H9 (cell line): ENCODE data around the gene PAIP1. TPM values are rescaled to one million over a fixed set of nuclear protein-coding genes. Genes with fewer than 3 reads are reported as not detected.

ENCODE experiments used
- DNase-seq: peaks from one replicate; pipeline ENCODE4 v3.0.0-alpha.2; 2017
- H2AFZ ChIP-seq: one replicate; pipeline ENCODE4 v1.6.1; 2013; ENCODE audit warnings: mild to moderate bottlenecking, low read length, control low read depth, moderate library complexity
- H2AK5ac ChIP-seq: 2 replicates; pipeline ENCODE4 v1.6.1; 2013; ENCODE audit warnings: low read length, control low read depth, mixed read lengths; ENCODE audit not compliant: insufficient read length
- H2BK120ac ChIP-seq: one replicate; pipeline ENCODE4 v1.6.1; 2013; ENCODE audit warnings: low read depth, mild to moderate bottlenecking, low read length, control low read depth, inconsistent platforms; ENCODE audit not compliant: poor library complexity, severe bottlenecking
- H2BK12ac ChIP-seq: 2 replicates; pipeline ENCODE4 v1.6.1; 2013; ENCODE audit warnings: low read length, control low read depth, mixed read lengths, low read depth; ENCODE audit not compliant: insufficient read length
- H2BK15ac ChIP-seq: 2 replicates; pipeline ENCODE4 v1.6.1; 2013; ENCODE audit warnings: low read depth, low read length, control low read depth
- H2BK20ac ChIP-seq: one replicate; pipeline ENCODE4 v1.6.1; 2013; ENCODE audit warnings: low read depth, mild to moderate bottlenecking, low read length, control low read depth, inconsistent platforms; ENCODE audit not compliant: poor library complexity, severe bottlenecking
- H2BK5ac ChIP-seq: 2 replicates; pipeline ENCODE4 v1.6.1; 2013; ENCODE audit warnings: low read length, control low read depth, mixed read lengths; ENCODE audit not compliant: insufficient read length
- H3K14ac ChIP-seq: 2 replicates; pipeline ENCODE4 v1.6.1; 2013; ENCODE audit warnings: low read length, control low read depth; ENCODE audit not compliant: insufficient read depth
- H3K18ac ChIP-seq: 2 replicates; pipeline ENCODE4 v1.6.1; 2013; ENCODE audit warnings: low read depth, mild to moderate bottlenecking, mixed read lengths, low read length, control low read depth; ENCODE audit not compliant: insufficient read length
- H3K23ac ChIP-seq: 2 replicates; pipeline ENCODE4 v1.6.1; 2013; ENCODE audit warnings: low read length, control low read depth, mixed read lengths, low read depth; ENCODE audit not compliant: insufficient read length
- H3K23me2 ChIP-seq: 2 replicates; pipeline ENCODE4 v1.6.1; 2013; ENCODE audit warnings: low read depth, mild to moderate bottlenecking, mixed read lengths, low read length, control low read depth; ENCODE audit not compliant: insufficient read length, poor library complexity, severe bottlenecking
- H3K27ac ChIP-seq: 2 replicates; pipeline ENCODE4 v1.5.1; 2013; ENCODE audit warnings: low read length, control low read depth, mixed read lengths, low read depth; ENCODE audit not compliant: insufficient read length
- H3K27me3 ChIP-seq: 2 replicates; pipeline ENCODE4 v1.6.1; 2013; ENCODE audit warnings: low read length, control low read depth, inconsistent platforms; ENCODE audit not compliant: insufficient read depth
- H3K4ac ChIP-seq: 2 replicates; pipeline ENCODE4 v1.6.1; 2013; ENCODE audit warnings: low read depth, mild to moderate bottlenecking, control low read depth, inconsistent platforms, low read length, moderate library complexity
- H3K4me1 ChIP-seq: 2 replicates; pipeline ENCODE4 v1.6.1; 2013; ENCODE audit warnings: low read length, control low read depth, inconsistent platforms; ENCODE audit not compliant: insufficient read depth
- H3K4me2 ChIP-seq: 2 replicates; pipeline ENCODE4 v1.6.1; 2013; ENCODE audit warnings: low read length, control low read depth, mixed read lengths; ENCODE audit not compliant: insufficient read length, insufficient read depth
- H3K56ac ChIP-seq: 2 replicates; pipeline ENCODE4 v1.6.1; 2013; ENCODE audit warnings: low read depth, mild to moderate bottlenecking, mixed read lengths, low read length, control low read depth; ENCODE audit not compliant: insufficient read length
- H3K79me1 ChIP-seq: 2 replicates; pipeline ENCODE4 v1.6.1; 2013; ENCODE audit warnings: low read depth, mild to moderate bottlenecking, moderate library complexity, low read length, control low read depth, inconsistent platforms; ENCODE audit not compliant: insufficient read depth, poor library complexity, severe bottlenecking
- H3K79me2 ChIP-seq: 2 replicates; pipeline ENCODE4 v1.6.1; 2013; ENCODE audit warnings: low read length, control low read depth, inconsistent platforms; ENCODE audit not compliant: insufficient read depth
- H3K9ac ChIP-seq: 2 replicates; pipeline ENCODE4 v1.6.1; 2013; ENCODE audit warnings: low read length, control low read depth, mixed read lengths; ENCODE audit not compliant: insufficient read length; ENCODE audit errors: extremely low read depth
- H3K9me3 ChIP-seq: one replicate; pipeline ENCODE4 v1.6.1; 2013; ENCODE audit warnings: low read depth, low read length, inconsistent platforms; ENCODE audit not compliant: control insufficient read depth
- H3T11ph ChIP-seq: one replicate; pipeline ENCODE4 v1.6.1; 2013; ENCODE audit warnings: mild to moderate bottlenecking, low read length, control low read depth, inconsistent platforms
- H4K20me1 ChIP-seq: one replicate; pipeline ENCODE4 v1.6.1; 2013; ENCODE audit not compliant: control insufficient read depth, insufficient read length, insufficient read depth
- H4K5ac ChIP-seq: 2 replicates; pipeline ENCODE4 v1.6.1; 2013; ENCODE audit warnings: low read depth, mild to moderate bottlenecking, mixed read lengths, low read length, control low read depth; ENCODE audit not compliant: insufficient read length
- H4K8ac ChIP-seq: replicated peaks from 2 replicates; pipeline ENCODE4 v1.6.1; 2013; ENCODE audit warnings: low read length, control low read depth, mixed read lengths, low read depth; ENCODE audit not compliant: insufficient read length
- H4K91ac ChIP-seq: 2 replicates; pipeline ENCODE4 v1.6.1; 2013; ENCODE audit warnings: low read depth, mild to moderate bottlenecking, moderate library complexity, mixed read lengths, low read length, control low read depth; ENCODE audit not compliant: insufficient read length
- H3K27ac Mint-ChIP-seq, 3 experiments: 2 replicates in 2 of 3; 3 replicates in 1 of 3; pipeline ENCODE4 v1.8.0; 2020 to 2021; ENCODE audit warnings: mixed read lengths in 3 of 3, mild to moderate bottlenecking in 1 of 3, moderate library complexity in 1 of 3
- H3K27me3 Mint-ChIP-seq: 2 replicates; pipeline ENCODE4 v1.8.0; 2021; ENCODE audit warnings: low read depth, mild to moderate bottlenecking, moderate library complexity, mixed read lengths
- H3K36me3 Mint-ChIP-seq, 3 experiments: 2 replicates in 2 of 3; 3 replicates in 1 of 3; pipeline ENCODE4 v1.8.0; 2020 to 2021; ENCODE audit warnings: low read depth in 3 of 3, mixed read lengths in 3 of 3; ENCODE audit not compliant: insufficient read depth in 1 of 3
- H3K4me1 Mint-ChIP-seq, 2 experiments: 2 replicates each; pipeline ENCODE4 v1.8.0; 2020; ENCODE audit warnings: mixed read lengths in 2 of 2
- H3K4me3 Mint-ChIP-seq, 2 experiments: 2 replicates in 1 of 2; 3 replicates in 1 of 2; pipeline ENCODE4 v1.8.0; 2020 to 2021; ENCODE audit warnings: mild to moderate bottlenecking in 2 of 2, mixed read lengths in 2 of 2, moderate library complexity in 1 of 2
- H3K9me3 Mint-ChIP-seq, 2 experiments: 2 replicates in 1 of 2; 3 replicates in 1 of 2; pipeline ENCODE4 v1.8.0; 2020; ENCODE audit warnings: mild to moderate bottlenecking in 2 of 2, mixed read lengths in 2 of 2, moderate library complexity in 1 of 2
- CTCF ChIP-seq: fragments of 200-600 bp; sonication (generic); conservative IDR thresholded peaks from 3 replicates; pipeline ENCODE4 v1.8.0; 2021; ENCODE audit warnings: antibody characterized with exemption, mild to moderate bottlenecking
- total RNA-seq: library from RNA; stranded (reverse); gene quantifications from 2 replicates; pipeline ENCODE4 v1.2.1, GENCODE V29; 2021

Gene PAIP1
- total RNA-seq, 1 experiment from 2014 or later, result 92.9 TPM

GRCh38 chr5:43583724-43584123 lies 26.8 kb upstream of the PAIP1 start:
- Histone ChIP-seq H3K23ac (no peak overlapping the region), H2BK15ac (no peak overlapping the region), H3K56ac (no peak overlapping the region), H3K4me1 (no peaks in the 10 kb centered on the region; the same call in 1 of the 2 replicates), H3K4ac (no peak overlapping the region), H3K27me3 (no peaks in the 10 kb centered on the region), H3K79me2 (0 out of 2 replicates have a peak, but pooled peaks cover 2% of the 10 kb centered on the region), H2BK120ac (no peak overlapping the region), H3K23me2 (no peaks in the 10 kb centered on the region), H2BK12ac (no peak overlapping the region), H4K91ac (no peak overlapping the region), H3T11ph (no peak overlapping the region), H3K9ac (no peak overlapping the region), H4K8ac (no peak overlapping the region), H2AFZ (no peak overlapping the region), H3K9me3 (peaks cover 8% of the 10 kb centered on the region), H4K20me1 (no peaks in the 10 kb centered on the region), H3K79me1 (no peaks in the 10 kb centered on the region), H2BK20ac (no peak overlapping the region), H2AK5ac (no peak overlapping the region), H3K4me2 (no peak overlapping the region), H2BK5ac (no peak overlapping the region), H4K5ac (no peak overlapping the region), H3K27ac (no peak overlapping the region), H3K14ac (no peak overlapping the region), H3K18ac (no peak overlapping the region)
- Mint-ChIP-seq H3K27me3 (no peaks in the 10 kb centered on the region), H3K4me3 (no peak overlapping the region), H3K27ac (no peak overlapping the region), H3K9me3 (peaks cover 18 to 29% of the 10 kb centered on the region in 2 experiments), H3K36me3 (peaks cover 17 to 42% (median 19%) of the 10 kb centered on the region in 3 experiments), H3K4me1 (peaks cover 18 to 19% of the 10 kb centered on the region in 2 experiments)
- no peak for DNase-seq
- TF ChIP-seq CTCF, result no peak
